GM21360 (cell line): Measurements from ENCODE around the gene ALDH3B1.
"Not testable (repeated sequence)": the region's sequence is repeated elsewhere in the genome, so short reads cannot be mapped to it uniquely, and the experiment has no call there.

Source experiments
- ATAC-seq: cut with Tn5 transposase; IDR thresholded peaks from one replicate; pipeline ENCODE4 v1.9.1; 2021; ENCODE audit warnings: mild to moderate bottlenecking, moderate library complexity; ENCODE audit not compliant: unreplicated experiment

The ALDH3B1 gene

GRCh38 chr11:68010090-68011041 is at the start of gene ALDH3B1:
Gene ALDH3B1 (plus strand): TSS chr11:68010327. CDS start chr11:68015298, 4,971 bp downstream.
- no peak for ATAC-seq

GRCh38 chr11:67963217-67963616 is 46.9 kb upstream of the ALDH3B1 start:
- not testable (repeated sequence) for ATAC-seq

GRCh38 chr11:67963879-67964278 is 46.2 kb upstream of the ALDH3B1 start:
- ATAC-seq: not testable (repeated sequence)

- not testable (repeated sequence) for ATAC-seq
Observed at GRCh38 chr11:67964746-67965145, 45.4 kb upstream of the ALDH3B1 start.

GRCh38 chr11:67965830-67966348 is 44.2 kb upstream of the ALDH3B1 start:
- not testable (repeated sequence) for ATAC-seq

GRCh38 chr11:67974746-67975145 is 35.4 kb upstream of the ALDH3B1 start:
- ATAC-seq: not testable (repeated sequence)

- not testable (repeated sequence) for ATAC-seq
Observed at GRCh38 chr11:67978766-67979418, 31.2 kb upstream of the ALDH3B1 start.

GRCh38 chr11:67981226-67981625 is 28.9 kb upstream of the ALDH3B1 start:
- not testable (repeated sequence) for ATAC-seq

GRCh38 chr11:67982255-67982857 is 27.8 kb upstream of the ALDH3B1 start:
- ATAC-seq: not testable (repeated sequence)

GRCh38 chr11:67983951-67984350 is 26.2 kb upstream of the ALDH3B1 start:
- no peak for ATAC-seq

- not testable (repeated sequence) for ATAC-seq
Observed at GRCh38 chr11:67985302-67985701, 24.8 kb upstream of the ALDH3B1 start.

- ATAC-seq: not testable (repeated sequence)
Observed at GRCh38 chr11:67990546-67991346, 19.4 kb upstream of the ALDH3B1 start.

GRCh38 chr11:67991347-67992121 is 18.6 kb upstream of the ALDH3B1 start:
- ATAC-seq: not testable (repeated sequence)

- ATAC-seq: not testable (repeated sequence)
Observed at GRCh38 chr11:67993821-67994220, 16.3 kb upstream of the ALDH3B1 start.

- not testable (repeated sequence) for ATAC-seq
Observed at GRCh38 chr11:67994387-67994786, 15.7 kb upstream of the ALDH3B1 start.

GRCh38 chr11:67995129-67995528 is 15.0 kb upstream of the ALDH3B1 start:
- ATAC-seq: not testable (repeated sequence)

- ATAC-seq: not testable (repeated sequence)
Observed at GRCh38 chr11:67995579-67995978, 14.5 kb upstream of the ALDH3B1 start.

- no peak for ATAC-seq
Observed at GRCh38 chr11:67996051-67996450, 14.1 kb upstream of the ALDH3B1 start.
